GM12878 (cell line): ENCODE measurements around the gene NAT8L. TPM values are rescaled to one million over a fixed set of nuclear protein-coding genes. Genes with fewer than 3 reads are reported as not detected.

Experiments used
- ATAC-seq: fragments of 200-7000 bp; cut with Tn5 transposase; 3 replicates; pipeline ENCODE4 v1.9.1; 2020; ENCODE audit warnings: mild to moderate bottlenecking, moderate library complexity
- BruUV-seq: library from RNA; stranded (reverse); fragments of 400-500 nt; replicated peaks from 2 replicates; lab custom pipeline; 2021; lab: Mats Ljungman, UMichigan
- CTCF ChIA-PET: fragments of 300-600 bp; sonication (Branson Sonifier 250); formaldehyde crosslinking; extraction: SDS; loops from one replicate; lab custom pipeline; 2021; ENCODE audit warnings: inconsistent platforms; lab: Yijun Ruan, JAX
- POLR2A ChIA-PET: fragments of 350-600 bp; formaldehyde crosslinking; extraction: SDS; loops from one replicate; lab custom pipeline; 2021; ENCODE audit warnings: inconsistent platforms; lab: Charles Lee
- RAD21 ChIA-PET: fragments of 300-600 bp; sonication (Branson Sonifier 250); formaldehyde crosslinking; loops from one replicate; lab custom pipeline; 2023; ENCODE audit warnings: antibody characterized with exemption; ENCODE audit not compliant: unreplicated experiment; lab: Charles Lee
- SMC1A ChIA-PET: fragments of 300-600 bp; sonication (Branson Sonifier 250); formaldehyde crosslinking; loops from one replicate; lab custom pipeline; 2023; ENCODE audit not compliant: unreplicated experiment, uncharacterized antibody; lab: Charles Lee
- DNase-seq: peaks from one replicate; pipeline ENCODE4 v3.0.0-alpha.2; 2011; ENCODE audit warnings: low read depth, low spot score
- FAIRE-seq: peaks from 3 replicates; lab custom pipeline; 2011; peaks lifted over from hg19 to GRCh38; lab: Jason Lieb, UNC
- H2AFZ ChIP-seq: 2 replicates; pipeline ENCODE4 v1.6.0; 2011; ENCODE audit warnings: low read depth, low read length, control low read depth; ENCODE audit not compliant: control insufficient read depth
- H3K27ac ChIP-seq: 2 replicates; pipeline ENCODE4 v1.5.1; 2011; ENCODE audit warnings: control low read depth; ENCODE audit not compliant: control insufficient read depth, insufficient read depth
- H3K27me3 ChIP-seq, 2 experiments: replicated peaks in 1 of 2; 2 replicates each; pipeline versions ENCODE4 v1.6.0 to v1.6.1; 2011; ENCODE audit warnings: low read length in 1 of 2; ENCODE audit not compliant: control insufficient read depth in 2 of 2, insufficient read depth in 2 of 2
- H3K36me3 ChIP-seq, 2 experiments: 2 replicates each; pipeline ENCODE4 v1.5.1; 2011; ENCODE audit warnings: low read length in 1 of 2; ENCODE audit not compliant: control insufficient read depth in 2 of 2, insufficient read depth in 2 of 2
- H3K4me1 ChIP-seq: 2 replicates; pipeline ENCODE4 v1.6.1; 2011; ENCODE audit warnings: mild to moderate bottlenecking, low read length, moderate library complexity, mixed read lengths; ENCODE audit not compliant: control insufficient read depth, insufficient read depth
- H3K4me2 ChIP-seq: 2 replicates; pipeline ENCODE4 v1.6.0; 2011; ENCODE audit warnings: control low read depth; ENCODE audit not compliant: control insufficient read depth, insufficient read depth
- H3K4me3 ChIP-seq: fragments of 200-600 bp; sonication (generic); 2 replicates; pipeline ENCODE4 v1.5.1; 2016
- H3K79me2 ChIP-seq: 2 replicates; pipeline ENCODE4 v1.6.0; 2011; ENCODE audit warnings: low read length; ENCODE audit not compliant: control insufficient read depth, insufficient read depth
- H3K9ac ChIP-seq: 2 replicates; pipeline ENCODE4 v1.8.0; 2011; ENCODE audit warnings: low read length, control low read depth, mixed read lengths; ENCODE audit not compliant: control insufficient read depth, insufficient read depth
- H3K9me3 ChIP-seq: replicated peaks from 3 replicates; pipeline ENCODE4 v1.5.1; 2011; ENCODE audit warnings: mild to moderate bottlenecking, low read length; ENCODE audit not compliant: control insufficient read depth, insufficient read depth
- H4K20me1 ChIP-seq: 2 replicates; pipeline ENCODE4 v1.6.0; 2011; ENCODE audit not compliant: control insufficient read depth, insufficient read depth
- CEBPZ ChIP-seq: fragments of 150-350 bp; IDR thresholded peaks from 2 replicates; pipeline ENCODE4 v1.6.1; 2016; ENCODE audit warnings: low read depth, low read length
- EZH2 ChIP-seq: IDR thresholded peaks from 2 replicates; pipeline ENCODE4 v1.6.1; 2012; ENCODE audit warnings: low read depth, mild to moderate bottlenecking, control low read depth, inconsistent platforms, low read length, borderline replicate concordance; ENCODE audit not compliant: control insufficient read depth
- FOXK2 ChIP-seq: fragments of 450-650 bp; IDR thresholded peaks from 2 replicates; pipeline ENCODE4 v1.6.1; 2017; ENCODE audit warnings: mild to moderate bottlenecking, moderate library complexity
- FOXM1 ChIP-seq: IDR thresholded peaks from 2 replicates; pipeline ENCODE4 v1.6.1; 2012; ENCODE audit warnings: low read depth, mild to moderate bottlenecking, inconsistent platforms, low read length, moderate library complexity
- MAX ChIP-seq: IDR thresholded peaks from 2 replicates; pipeline ENCODE4 v1.6.1; 2012; ENCODE audit warnings: low read depth, low read length, improper control_type of control experiment
- POLR2AphosphoS2 ChIP-seq: IDR thresholded peaks from 2 replicates; pipeline ENCODE4 v1.6.1; 2011; ENCODE audit warnings: low read depth, mild to moderate bottlenecking, low read length, improper control_type of control experiment, moderate library complexity
- RUNX3 ChIP-seq: IDR thresholded peaks from 2 replicates; pipeline ENCODE4 v1.6.1; 2012; ENCODE audit warnings: low read length, inconsistent platforms
- SRF ChIP-seq, 2 experiments: IDR thresholded peaks; 2 replicates each; pipeline ENCODE4 v1.6.1; 2011; ENCODE audit warnings: low read depth in 2 of 2, low read length in 2 of 2, mild to moderate bottlenecking in 1 of 2, moderate library complexity in 1 of 2
- TARDBP ChIP-seq: IDR thresholded peaks from 2 replicates; pipeline ENCODE4 v1.6.1; 2016; ENCODE audit warnings: borderline replicate concordance
- YY1 ChIP-seq: IDR thresholded peaks from 2 replicates; pipeline ENCODE4 v1.6.1; 2011; ENCODE audit warnings: low read depth, mild to moderate bottlenecking, low read length
- ZNF217 ChIP-seq: fragments of 450-650 bp; IDR thresholded peaks from 2 replicates; pipeline ENCODE4 v1.6.1; 2017; ENCODE audit warnings: antibody characterized with exemption, mild to moderate bottlenecking
- ZNF24 ChIP-seq: fragments of 450-650 bp; IDR thresholded peaks from 2 replicates; pipeline ENCODE4 v1.6.1; 2017; ENCODE audit warnings: antibody characterized with exemption, mild to moderate bottlenecking
- ZNF274 ChIP-seq: IDR thresholded peaks from one replicate; pipeline ENCODE4 v1.8.0; 2011; ENCODE audit not compliant: insufficient read length, insufficient read depth
- ZNF622 ChIP-seq: fragments of 450-650 bp; IDR thresholded peaks from 2 replicates; pipeline ENCODE4 v1.6.1; 2017; ENCODE audit warnings: mild to moderate bottlenecking, inconsistent platforms
- ZSCAN29 ChIP-seq: fragments of 450-650 bp; IDR thresholded peaks from 2 replicates; pipeline ENCODE4 v1.6.1; 2017; ENCODE audit warnings: mild to moderate bottlenecking, moderate library complexity
- WGBS: methylation state at CpG from one replicate; pipeline ENCODE4 v1.1.6; 2016; ENCODE audit warnings: low lambda C conversion rate; ENCODE audit not compliant: insufficient replicate concordance, insufficient coverage; ENCODE audit errors: missing lambda C conversion rate; 5-methylcytosine and 5-hydroxymethylcytosine counted together
- in situ Hi-C: fragments of 300-500 bp; cut with MboI; formaldehyde crosslinking; loops from 9 replicates; pipeline ENCODE4 v1.14.3; 2018; ENCODE audit warnings: mixed read lengths
- intact Hi-C: fragments of 100-400 bp; cut with micrococcal nuclease; formaldehyde crosslinking; loops from one replicate; pipeline ENCODE4 v1.14.2; 2022; ENCODE audit not compliant: unreplicated experiment
- polyA plus RNA-seq, 11 experiments: library from polyadenylated mRNA; depleted of rRNA in 4 of 11; unstranded in 6 of 11; stranded (reverse) in 5 of 11; fragments of >200 nt; fragmentation: Nextera tagmentation in 4 of 11; fragmentation: Illumina TruSeq in 1 of 11; extraction: Ambion mirVana in 4 of 11; extraction: Trizol in 1 of 11; gene quantifications; 1 replicate in 1 of 11; 2 replicates in 10 of 11; pipeline versions ENCODE4 v1.2.1 to v1.2.3, GENCODE V29; 2011 to 2016; ENCODE audit warnings: inconsistent platforms in 2 of 11, missing spikeins in 2 of 11, low read depth in 1 of 11
- total RNA-seq, 4 experiments: library from RNA; depleted of rRNA in 3 of 4; stranded (reverse); fragments of >200 nt in 3 of 4; fragmentation: Illumina TruSeq in 1 of 4; extraction: Trizol in 1 of 4; gene quantifications; 2 replicates each; pipeline versions ENCODE4 v1.2.1 to v1.2.3, GENCODE V29; 2013 to 2021

The NAT8L gene
- total and polyA plus RNA-seq, 10 of the 15 experiments (the other 5 are each of a cell fraction or from before 2014, with no cell fraction given), result 0.01 to 0.31 (median 0.11) TPM; not detected in 5

- Histone ChIP-seq H3K79me2 (no peaks in the 10 kb centered on the region), H4K20me1 (no peaks in the 10 kb centered on the region), H3K9me3 (no peaks in the 10 kb centered on the region), H3K27me3 (peaks cover 2 to 3% of the 10 kb centered on the region in 2 experiments; a peak in 3 of 4 replicates), H3K4me3 (no peak overlapping the region), H3K36me3 (no peaks in the 10 kb centered on the region), H3K9ac (no peak overlapping the region), H2AFZ (no peak overlapping the region), H3K4me2 (no peak overlapping the region), H3K4me1 (no peaks in the 10 kb centered on the region), H3K27ac (no peak overlapping the region)
- in situ Hi-C loops, result no loop called here
- ChIA-PET POLR2A (no interaction called here), SMC1A (no interaction called here), CTCF (no interaction called here), RAD21 (no interaction called here)
- no TSS peak for BruUV-seq
- 38% methylated on average over 11 of the region's 11 CpGs for WGBS
- no peak for TF ChIP-seq TARDBP
- TF ChIP-seq RUNX3, result no peak
- no peak for TF ChIP-seq ZNF622
- TF ChIP-seq ZNF24, result no peak
- TF ChIP-seq ZNF217, result no peak
- TF ChIP-seq POLR2AphosphoS2, result no peak
- no peak for TF ChIP-seq CEBPZ
- no peak for TF ChIP-seq FOXM1
- TF ChIP-seq MAX, result no peak
- no peak for TF ChIP-seq FOXK2
- no peak for TF ChIP-seq ZSCAN29
- TF ChIP-seq EZH2, result no peak
- no peak for TF ChIP-seq YY1
- TF ChIP-seq SRF (IDR thresholded peaks at IDR 0.05; ENCODE audit: low read depth in 2 of 2, low read length in 2 of 2), result no peak
- TF ChIP-seq ZNF274, result no peak
- ATAC-seq, result no peak
- no peak for DNase-seq
- no peak for FAIRE-seq
- intact Hi-C loops, result no loop called here
Measured at GRCh38 chr4:2062168-2062807, 3.2 kb downstream of the NAT8L start.
